GM12874 (cell line): ENCODE results near the gene LY6G6F.

Experiments
- TF ChIP-seq, protein P1 (sequence below): IDR thresholded peaks from 2 replicates; pipeline ENCODE4 v1.5.1; 2011; ENCODE audit warnings: low read depth, mild to moderate bottlenecking, control low read depth, low read length, moderate library complexity; ENCODE audit not compliant: insufficient read depth

Gene LY6G6F

DNA sequence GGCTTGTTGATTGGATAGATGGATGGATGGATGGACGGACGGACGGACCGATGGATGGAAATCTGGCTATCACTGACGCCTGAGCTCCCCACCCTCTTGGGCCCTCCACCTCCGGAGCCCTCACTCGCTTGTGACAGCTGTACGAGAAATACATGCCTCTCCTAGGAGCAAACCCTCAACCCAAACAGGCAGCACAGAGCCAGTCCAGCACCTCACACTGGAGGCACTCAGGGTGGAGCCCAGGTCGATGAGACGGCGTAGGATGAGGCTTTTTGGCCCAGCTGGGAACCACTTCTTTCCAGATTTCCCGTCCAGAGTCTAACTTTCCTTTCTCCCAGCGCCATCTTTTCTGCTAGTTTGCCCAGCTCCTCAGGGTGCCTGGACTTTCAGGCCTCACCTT, 23.1 kb upstream of the LY6G6F start:
- TF ChIP-seq, protein P1, sequence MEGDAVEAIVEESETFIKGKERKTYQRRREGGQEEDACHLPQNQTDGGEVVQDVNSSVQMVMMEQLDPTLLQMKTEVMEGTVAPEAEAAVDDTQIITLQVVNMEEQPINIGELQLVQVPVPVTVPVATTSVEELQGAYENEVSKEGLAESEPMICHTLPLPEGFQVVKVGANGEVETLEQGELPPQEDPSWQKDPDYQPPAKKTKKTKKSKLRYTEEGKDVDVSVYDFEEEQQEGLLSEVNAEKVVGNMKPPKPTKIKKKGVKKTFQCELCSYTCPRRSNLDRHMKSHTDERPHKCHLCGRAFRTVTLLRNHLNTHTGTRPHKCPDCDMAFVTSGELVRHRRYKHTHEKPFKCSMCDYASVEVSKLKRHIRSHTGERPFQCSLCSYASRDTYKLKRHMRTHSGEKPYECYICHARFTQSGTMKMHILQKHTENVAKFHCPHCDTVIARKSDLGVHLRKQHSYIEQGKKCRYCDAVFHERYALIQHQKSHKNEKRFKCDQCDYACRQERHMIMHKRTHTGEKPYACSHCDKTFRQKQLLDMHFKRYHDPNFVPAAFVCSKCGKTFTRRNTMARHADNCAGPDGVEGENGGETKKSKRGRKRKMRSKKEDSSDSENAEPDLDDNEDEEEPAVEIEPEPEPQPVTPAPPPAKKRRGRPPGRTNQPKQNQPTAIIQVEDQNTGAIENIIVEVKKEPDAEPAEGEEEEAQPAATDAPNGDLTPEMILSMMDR, result no peak

DNA sequence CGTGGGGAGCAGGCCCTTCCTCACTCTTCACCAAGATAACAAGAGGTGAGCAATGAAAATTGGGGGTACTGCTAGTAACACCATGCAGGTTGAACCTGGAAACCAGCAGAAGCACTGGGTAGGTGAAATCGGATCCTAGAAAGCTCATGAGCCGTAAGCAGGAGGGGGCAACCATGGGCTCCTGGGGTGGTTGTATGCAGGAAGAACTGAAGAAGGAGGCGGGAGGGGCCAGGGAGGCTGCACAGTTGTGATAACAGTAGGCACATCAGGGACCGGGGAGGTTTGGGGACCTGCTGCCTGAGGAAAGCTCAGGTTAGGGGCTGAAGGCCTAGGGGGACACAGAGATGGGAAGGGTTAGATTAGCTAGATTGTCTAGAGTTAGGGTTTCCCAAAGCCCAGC, 20.2 kb upstream of the LY6G6F start:
- TF ChIP-seq, protein P1, result no peak

DNA sequence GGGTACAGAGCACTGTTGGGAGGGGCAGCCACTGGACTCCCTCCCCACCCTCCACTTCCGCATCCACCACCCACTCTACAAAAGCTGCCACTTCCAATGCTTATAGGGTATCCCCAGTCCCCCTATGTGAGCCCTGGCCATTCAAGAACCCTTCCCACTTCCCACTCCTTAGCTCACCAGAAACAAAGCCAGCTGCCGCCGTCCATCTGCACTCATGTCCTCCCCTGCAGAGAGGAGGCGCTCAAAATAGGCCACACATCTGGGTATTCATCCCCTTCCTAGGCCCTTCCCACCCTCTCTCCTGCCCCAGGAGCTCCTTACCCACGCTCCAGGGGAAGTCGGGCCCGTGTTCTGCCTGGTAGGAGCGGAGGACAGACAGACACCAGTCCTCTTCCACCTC, 19.3 kb upstream of the LY6G6F start:
- TF ChIP-seq, protein P1, result no peak

DNA sequence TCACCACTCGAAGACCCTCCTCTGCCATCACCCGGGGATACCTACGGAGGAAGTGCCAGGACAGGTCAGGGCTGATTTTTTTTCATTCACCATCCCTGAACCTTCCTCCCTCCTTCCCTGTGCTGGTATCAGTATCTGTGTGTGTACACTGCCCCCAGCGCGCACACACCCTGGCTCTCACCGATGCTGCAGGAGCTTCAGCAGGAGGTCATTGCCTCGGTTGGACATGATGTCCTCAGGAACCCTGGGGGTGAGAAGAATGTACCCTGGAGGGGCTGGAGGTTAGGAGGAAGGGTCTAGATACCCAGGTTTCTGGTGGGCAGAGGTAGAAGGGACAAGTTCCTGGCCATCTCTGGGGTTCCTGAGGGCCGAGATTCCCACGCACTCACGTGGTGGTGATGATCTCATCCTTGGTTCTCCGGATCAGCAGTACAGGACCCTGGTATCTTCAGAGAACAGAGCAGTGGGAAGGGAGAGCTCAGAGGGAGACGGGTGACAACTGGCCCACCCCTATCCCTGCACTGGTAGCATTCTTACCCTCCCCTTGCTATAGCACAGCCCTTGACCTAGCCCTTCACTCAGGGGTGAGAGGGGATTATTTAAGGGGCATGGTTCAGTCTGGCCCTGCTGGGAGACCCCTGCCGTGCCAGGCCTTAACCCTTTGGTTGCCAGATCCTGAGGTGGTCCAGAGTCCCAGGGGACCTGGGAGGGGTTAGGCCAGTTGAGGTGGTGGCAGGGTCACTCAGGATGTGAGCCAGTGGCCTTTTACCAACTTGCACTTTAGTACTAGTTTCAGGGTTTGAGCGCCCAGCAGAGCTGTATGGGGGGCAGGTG, 18.6 kb upstream of the LY6G6F start:
- TF ChIP-seq, protein P1, result no peak

DNA sequence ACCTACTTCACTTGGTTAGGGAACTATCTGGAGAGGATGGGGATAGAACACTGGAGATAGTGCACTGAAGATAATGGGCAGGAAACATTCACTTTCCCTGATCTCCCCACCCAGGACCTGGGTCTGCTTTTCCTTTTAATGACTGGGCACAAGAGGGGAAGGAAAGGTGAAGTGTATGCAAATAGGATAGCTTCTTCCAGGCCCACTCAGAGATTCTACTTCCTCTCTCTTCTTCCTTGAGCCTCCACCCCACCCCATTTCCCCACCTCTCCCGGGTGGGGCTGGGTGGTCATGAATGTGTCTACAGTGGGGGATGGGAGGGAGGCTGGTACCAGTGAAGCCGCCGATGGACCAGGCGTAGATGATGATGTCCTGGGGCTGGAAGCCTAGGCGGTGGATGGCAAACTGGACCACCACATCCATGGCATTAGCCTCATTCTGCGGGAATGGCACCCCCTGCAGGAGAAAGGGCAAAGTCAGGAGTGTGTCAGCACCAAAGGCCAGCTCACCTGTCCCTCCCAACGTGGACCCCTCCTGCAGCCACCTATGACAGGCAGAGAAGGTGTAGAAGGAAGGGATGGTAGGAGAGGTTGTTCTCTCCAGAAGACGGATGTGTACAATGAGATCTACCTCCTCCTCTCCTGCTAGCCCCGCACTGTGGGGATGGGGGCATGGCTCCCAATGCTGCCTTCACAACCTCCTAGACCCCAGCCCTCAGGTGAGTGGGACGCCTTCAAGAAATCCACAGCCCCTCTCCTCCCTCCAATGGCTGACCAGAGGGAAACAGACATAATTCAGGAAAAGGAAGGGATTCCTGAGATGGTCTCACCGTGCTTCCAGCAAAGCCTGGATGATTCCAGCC, 17.2 kb upstream of the LY6G6F start:
- TF ChIP-seq, protein P1, result peak; percentile 58

DNA sequence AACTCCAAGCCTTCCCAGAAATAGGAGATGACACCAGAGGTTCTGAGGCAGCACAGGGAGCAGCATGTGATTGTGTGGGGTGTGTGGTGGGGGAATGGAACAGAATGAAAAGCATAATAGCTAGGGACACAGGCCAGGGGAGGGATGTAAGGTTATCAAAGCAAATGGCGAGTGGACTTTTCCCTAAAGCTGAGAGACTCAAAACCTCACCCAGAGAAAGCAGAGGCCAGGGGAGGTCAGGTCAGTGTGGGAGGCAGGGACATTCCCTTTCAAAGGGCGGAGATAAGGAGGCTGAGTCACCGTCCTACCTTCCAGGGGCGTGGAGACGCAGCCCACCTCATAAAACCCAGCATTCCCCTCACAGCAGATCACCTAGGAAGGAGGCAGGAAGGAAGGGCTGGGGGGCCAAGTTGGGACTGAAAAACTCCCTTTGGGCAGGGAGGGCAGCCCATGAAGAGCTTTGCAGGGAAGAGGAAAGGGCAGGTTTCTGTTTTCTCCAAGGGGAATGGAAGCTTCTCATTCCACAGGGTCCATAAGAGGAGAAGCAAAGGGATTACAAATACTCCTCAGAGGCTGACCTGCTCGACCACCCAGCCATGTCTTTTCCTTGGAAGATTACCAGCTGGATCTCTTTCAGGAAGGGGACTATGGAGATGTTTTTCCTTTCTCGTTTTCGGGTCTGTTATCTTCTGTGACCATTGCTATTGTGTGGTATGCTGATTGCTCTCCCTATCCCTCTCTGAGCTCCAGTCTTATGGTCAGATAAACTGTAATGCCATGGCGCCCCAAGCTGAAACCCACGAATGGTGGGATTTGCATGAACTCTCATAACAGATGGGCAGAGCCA, 16.2 kb upstream of the LY6G6F start:
- TF ChIP-seq, protein P1, result no peak

DNA sequence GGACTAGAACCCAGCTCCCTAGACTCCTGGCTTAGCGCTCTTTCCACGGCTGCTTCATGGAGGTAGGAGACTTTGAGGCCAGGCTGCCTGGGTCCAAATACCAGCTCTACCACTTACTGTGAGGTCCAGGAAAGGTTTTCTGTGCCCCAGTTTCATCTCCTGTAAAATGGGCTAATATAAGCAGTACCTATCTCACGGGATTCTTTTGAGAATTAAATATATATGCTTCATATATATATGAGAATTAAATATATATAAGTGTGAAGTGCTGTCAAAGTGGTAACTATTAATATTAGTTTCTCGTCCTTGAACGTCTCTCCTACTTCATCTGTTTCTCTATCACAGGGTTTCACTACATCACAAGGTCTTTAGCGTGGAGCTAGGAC, 15.6 kb upstream of the LY6G6F start:
- TF ChIP-seq, protein P1, result no peak
